ENCODE measurements around the gene PMCH.
"Not testable (repeated sequence)": the region's sequence is repeated elsewhere in the genome, so short reads cannot be mapped to it uniquely, and the experiment has no call there.

Gene PMCH

GRCh38 chr12:102197789-102198188 is at the start of gene PMCH:
PMCH (minus strand) TSS chr12:102197833; CDS start chr12:102197770, 63 bp downstream.
- no peak for DNase-seq

- DNase-seq: not testable (repeated sequence)
Observed at GRCh38 chr12:102240859-102241258, 43.2 kb upstream of the PMCH start.

- no peak for DNase-seq
Observed at GRCh38 chr12:102234599-102234998, 37.0 kb upstream of the PMCH start.

GRCh38 chr12:102232446-102232845 is 34.8 kb upstream of the PMCH start:
- DNase-seq: no peak

- DNase-seq: no peak
Observed at GRCh38 chr12:102232036-102232435, 34.4 kb upstream of the PMCH start.

GRCh38 chr12:102227954-102228353 is 30.3 kb upstream of the PMCH start:
- DNase-seq: no peak

- DNase-seq: no peak
Observed at GRCh38 chr12:102220736-102221135, 23.1 kb upstream of the PMCH start.

GRCh38 chr12:102215992-102216691 is 18.5 kb upstream of the PMCH start:
- no peak for DNase-seq

GRCh38 chr12:102204025-102204424 is 6.4 kb upstream of the PMCH start:
- DNase-seq: no peak

GRCh38 chr12:102202556-102202955 is 4.9 kb upstream of the PMCH start:
- DNase-seq: no peak

GRCh38 chr12:102201436-102202061 is 3.9 kb upstream of the PMCH start:
- DNase-seq: no peak

GRCh38 chr12:102195826-102196225 is 1.8 kb downstream of the PMCH start:
- DNase-seq: no peak

GRCh38 chr12:102182635-102183034 is 15.0 kb downstream of the PMCH start:
- no peak for DNase-seq

GRCh38 chr12:102174761-102175160 is 22.9 kb downstream of the PMCH start:
- DNase-seq: no peak

GRCh38 chr12:102174117-102174516 is 23.5 kb downstream of the PMCH start:
- no peak for DNase-seq

GRCh38 chr12:102172436-102172835 is 25.2 kb downstream of the PMCH start:
- DNase-seq: no peak

- DNase-seq: no peak
Observed at GRCh38 chr12:102171951-102172350, 25.7 kb downstream of the PMCH start.

- DNase-seq: peak in 1 of 51 donors; percentile 0
Observed at GRCh38 chr12:102169922-102170621, 27.6 kb downstream of the PMCH start.

- DNase-seq: no peak
Observed at GRCh38 chr12:102167821-102168604, 29.6 kb downstream of the PMCH start.

GRCh38 chr12:102163383-102163782 is 34.2 kb downstream of the PMCH start:
- no peak for DNase-seq

GRCh38 chr12:102155206-102155605 is 42.4 kb downstream of the PMCH start:
- not testable (repeated sequence) for DNase-seq

- DNase-seq: not testable (repeated sequence)
Observed at GRCh38 chr12:102147062-102147587, 50.5 kb downstream of the PMCH start.

All from hypothalamus (tissue), 51 donors.